HepG2 (cell line): ENCODE measurements around the gene GPSM1. TPM values are rescaled to one million over a fixed set of nuclear protein-coding genes. Genes with fewer than 3 reads are reported as not detected.
A peak's percentile ranks its signal among the peaks of the same experiment; 100 is the strongest.

Experiments
- ARID4A ChIP-seq: sonication (generic); formaldehyde crosslinking; IDR thresholded peaks from 2 replicates; pipeline ENCODE4 v1.5.0; 2020; ENCODE audit warnings: mild to moderate bottlenecking, missing genetic modification reagents, borderline replicate concordance
- ATM ChIP-seq: fragments of 450-650 bp; IDR thresholded peaks from 2 replicates; pipeline ENCODE4 v1.7.1; 2017; ENCODE audit warnings: mild to moderate bottlenecking, borderline replicate concordance
- CCAR2 ChIP-seq: fragments of 200-400 bp; formaldehyde crosslinking; optimal IDR thresholded peaks from 2 replicates; pipeline ENCODE3; 2018; ENCODE audit warnings: low read depth, mild to moderate bottlenecking, low read length, moderate library complexity
- ELF1 ChIP-seq: sonication (generic); formaldehyde crosslinking; IDR thresholded peaks from 2 replicates; pipeline ENCODE4 v1.4.0; 2020; ENCODE audit warnings: missing genetic modification reagents
- HDAC1 ChIP-seq: sonication (generic); formaldehyde crosslinking; IDR thresholded peaks from 2 replicates; pipeline ENCODE4 v1.5.1; 2020; ENCODE audit warnings: mild to moderate bottlenecking, missing genetic modification reagents
- HNF1B ChIP-seq: sonication (generic); formaldehyde crosslinking; IDR thresholded peaks from 2 replicates; pipeline ENCODE4 v1.5.1; 2020; ENCODE audit warnings: mild to moderate bottlenecking, moderate library complexity, missing genetic modification reagents
- KDM2A ChIP-seq: sonication (generic); formaldehyde crosslinking; IDR thresholded peaks from 2 replicates; pipeline ENCODE4 v1.4.0; 2020; ENCODE audit warnings: low read depth, missing genetic modification reagents, borderline replicate concordance
- RARA ChIP-seq: IDR thresholded peaks from 2 replicates; pipeline ENCODE4 v1.6.1; 2016; ENCODE audit warnings: missing genetic modification reagents, missing compliant biosample characterization
- SALL2 ChIP-seq: sonication (generic); formaldehyde crosslinking; IDR thresholded peaks from 2 replicates; pipeline ENCODE4 v1.8.1; 2023; ENCODE audit warnings: mild to moderate bottlenecking, missing genetic modification reagents, inconsistent platforms
- SKI ChIP-seq: fragments of 450-650 bp; IDR thresholded peaks from one replicate; pipeline ENCODE4 v1.6.1; 2018; ENCODE audit warnings: mild to moderate bottlenecking; ENCODE audit not compliant: partially characterized antibody
- SPEN ChIP-seq: sonication (generic); formaldehyde crosslinking; IDR thresholded peaks from 2 replicates; pipeline ENCODE4 v1.5.1; 2020; ENCODE audit warnings: low read depth, mild to moderate bottlenecking, missing genetic modification reagents
- TAF1 ChIP-seq: sonication (generic); formaldehyde crosslinking; IDR thresholded peaks from 2 replicates; pipeline ENCODE4 v1.4.0; 2020; ENCODE audit warnings: missing genetic modification reagents
- TERF1 ChIP-seq: sonication (generic); formaldehyde crosslinking; IDR thresholded peaks from 2 replicates; pipeline ENCODE4 v1.8.0; 2022; ENCODE audit warnings: mild to moderate bottlenecking, missing genetic modification reagents, moderate library complexity
- ZMYM2 ChIP-seq: sonication (generic); formaldehyde crosslinking; IDR thresholded peaks from 2 replicates; pipeline ENCODE4 v1.8.0; 2022; ENCODE audit warnings: mild to moderate bottlenecking, missing genetic modification reagents
- ZMYM3 ChIP-seq: sonication (generic); formaldehyde crosslinking; IDR thresholded peaks from 2 replicates; pipeline ENCODE4 v1.5.1; 2020; ENCODE audit warnings: mild to moderate bottlenecking, missing genetic modification reagents
- ZNF136 ChIP-seq: sonication (generic); formaldehyde crosslinking; IDR thresholded peaks from 2 replicates; pipeline ENCODE4 v1.8.1; 2022; ENCODE audit warnings: low read depth, mild to moderate bottlenecking, moderate library complexity, missing genetic modification reagents
- ZNF546 ChIP-seq: sonication (generic); formaldehyde crosslinking; conservative IDR thresholded peaks from 2 replicates; pipeline ENCODE4 v1.8.1; 2023; ENCODE audit warnings: mild to moderate bottlenecking, missing genetic modification reagents
- ZNF556 ChIP-seq: sonication (generic); formaldehyde crosslinking; IDR thresholded peaks from 2 replicates; pipeline ENCODE4 v1.4.0; 2020; ENCODE audit warnings: mild to moderate bottlenecking, missing genetic modification reagents, borderline replicate concordance
- ZNF589 ChIP-seq: sonication (generic); formaldehyde crosslinking; conservative IDR thresholded peaks from 2 replicates; pipeline ENCODE4 v1.8.0; 2022; ENCODE audit warnings: mild to moderate bottlenecking, moderate library complexity, missing genetic modification reagents
- ZNF724P ChIP-seq: sonication (generic); formaldehyde crosslinking; IDR thresholded peaks from 2 replicates; pipeline ENCODE4 v1.8.0; 2022; ENCODE audit warnings: missing genetic modification reagents, borderline replicate concordance
- polyA plus RNA-seq, 8 experiments: library from polyadenylated mRNA; depleted of rRNA in 3 of 8; stranded (reverse) in 7 of 8; unstranded in 1 of 8; fragments of >200 nt; fragmentation: Illumina TruSeq in 4 of 8; extraction: Trizol in 4 of 8; gene quantifications; 2 replicates each; pipeline versions ENCODE4 v1.2.1 to v1.2.3, GENCODE V29; 2011 to 2016; ENCODE audit warnings: low read depth in 4 of 8, missing spikeins in 1 of 8, mixed read lengths in 1 of 8; ENCODE audit not compliant: insufficient read depth in 1 of 8
- total RNA-seq, 5 experiments: library from RNA; depleted of rRNA; stranded (reverse); fragments of >200 nt; fragmentation: Illumina TruSeq; extraction: Trizol; gene quantifications; 2 replicates each; pipeline ENCODE4 v1.2.3, GENCODE V29; 2016; ENCODE audit warnings: low read depth in 1 of 5
- TF ChIP-seq, protein P1 (sequence below): sonication (generic); formaldehyde crosslinking; IDR thresholded peaks from 2 replicates; pipeline ENCODE4 v1.4.0; 2020; ENCODE audit warnings: missing genetic modification reagents
- TF ChIP-seq, protein P2 (sequence below): sonication (generic); formaldehyde crosslinking; IDR thresholded peaks from 2 replicates; pipeline ENCODE4 v1.5.0; 2020; ENCODE audit warnings: missing genetic modification reagents, mild to moderate bottlenecking, borderline replicate concordance

GPSM1 gene
- total and polyA plus RNA-seq, 2 of the 13 experiments (the other 11 are each of a cell fraction or from before 2014, with no cell fraction given) = 1.0 to 2.4 TPM

DNA sequence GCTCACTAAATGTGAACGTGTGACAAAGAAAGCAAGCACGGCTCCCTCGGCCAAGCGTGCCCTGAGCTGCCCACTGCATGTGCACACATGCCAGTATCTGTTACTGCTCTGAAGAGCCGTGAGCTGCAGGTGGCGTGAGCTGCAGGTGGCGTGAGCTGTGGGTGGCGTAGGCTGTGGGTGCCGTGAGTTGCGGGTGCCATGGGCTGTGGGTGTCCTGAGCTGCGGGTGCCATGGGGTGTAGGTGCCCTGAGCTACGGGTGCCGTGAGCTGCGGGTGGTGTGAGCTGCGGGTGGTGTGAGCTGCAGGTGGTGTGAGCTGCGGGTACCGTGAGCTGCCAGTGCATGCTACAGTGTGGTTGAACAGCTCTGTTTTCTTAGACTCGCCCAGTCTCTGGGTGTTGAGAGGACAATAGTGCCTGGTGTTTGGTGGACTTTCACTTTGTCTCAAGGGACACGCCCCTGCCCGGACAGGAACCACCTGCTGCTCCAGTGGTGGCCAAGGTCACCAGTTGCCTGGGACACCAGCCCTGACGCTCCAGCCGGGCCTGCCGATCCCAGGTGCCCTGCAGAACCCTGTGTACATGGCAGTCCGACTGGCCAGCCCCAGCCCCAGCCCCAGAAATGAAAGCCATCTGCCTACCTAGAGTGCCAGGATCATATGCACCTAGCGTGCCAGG is 30.2 kb upstream of the GPSM1 start (continued):
- TF ChIP-seq HNF1B (CRISPR knock-in tag) = 0 out of 2 replicates have a peak, but pooled peaks have one; percentile 17
- TF ChIP-seq HDAC1 = peak; percentile 57
- TF ChIP-seq ATM = no peak
- no peak for TF ChIP-seq CCAR2
- no peak for TF ChIP-seq SKI
- peak; percentile 45 for TF ChIP-seq RARA (CRISPR knock-in tag)
- TF ChIP-seq KDM2A = peak; percentile 52
- TF ChIP-seq SALL2 (CRISPR knock-in tag) = no peak
- no peak for TF ChIP-seq ZNF546 (CRISPR knock-in tag)
- no peak for TF ChIP-seq ZNF589 (CRISPR knock-in tag)
- peak; percentile 57; the same call in 1 of the 2 replicates for TF ChIP-seq ZNF556 (CRISPR knock-in tag)
- TF ChIP-seq ZMYM2 = no peak
- no peak; the same call in 1 of the 2 replicates for TF ChIP-seq TAF1
- peak; percentile 92 for TF ChIP-seq ARID4A (CRISPR knock-in tag)
- TF ChIP-seq ZNF136 = no peak
- no peak for TF ChIP-seq ZNF724P
- TF ChIP-seq, protein P1, sequence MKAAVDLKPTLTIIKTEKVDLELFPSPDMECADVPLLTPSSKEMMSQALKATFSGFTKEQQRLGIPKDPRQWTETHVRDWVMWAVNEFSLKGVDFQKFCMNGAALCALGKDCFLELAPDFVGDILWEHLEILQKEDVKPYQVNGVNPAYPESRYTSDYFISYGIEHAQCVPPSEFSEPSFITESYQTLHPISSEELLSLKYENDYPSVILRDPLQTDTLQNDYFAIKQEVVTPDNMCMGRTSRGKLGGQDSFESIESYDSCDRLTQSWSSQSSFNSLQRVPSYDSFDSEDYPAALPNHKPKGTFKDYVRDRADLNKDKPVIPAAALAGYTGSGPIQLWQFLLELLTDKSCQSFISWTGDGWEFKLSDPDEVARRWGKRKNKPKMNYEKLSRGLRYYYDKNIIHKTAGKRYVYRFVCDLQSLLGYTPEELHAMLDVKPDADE = no peak
- TF ChIP-seq SPEN (CRISPR knock-in tag) = 0 out of 2 replicates have a peak, but pooled peaks have one; percentile 29
- TF ChIP-seq, protein P2, sequence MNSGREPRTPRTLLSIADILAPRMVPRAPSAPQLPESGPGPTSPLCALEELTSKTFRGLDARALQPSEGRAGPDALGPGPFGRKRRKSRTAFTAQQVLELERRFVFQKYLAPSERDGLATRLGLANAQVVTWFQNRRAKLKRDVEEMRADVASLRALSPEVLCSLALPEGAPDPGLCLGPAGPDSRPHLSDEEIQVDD (CRISPR knock-in tag) = no peak
- no peak for TF ChIP-seq ZMYM3 (CRISPR knock-in tag)
- TF ChIP-seq ELF1 = no peak
- no peak for TF ChIP-seq TERF1
